Lung (tissue), 12 donors: ENCODE results near the gene RBM5. TPM values are rescaled to one million over a fixed set of nuclear protein-coding genes. Genes with fewer than 3 reads are reported as not detected.

ENCODE experiments used
- ATAC-seq: fragments of 200-7000 bp; cut with Tn5 transposase; one replicate; pipeline ENCODE4 v1.9.1; 2020; ENCODE audit warnings: moderate number of reproducible peaks; ENCODE audit not compliant: insufficient read depth, low FRiP score
- DNase-seq, 3 donors: peaks; one replicate each; pipeline ENCODE4 v3.0.0-alpha.2; 2013 to 2017
- H3K27ac ChIP-seq, 2 donors: one replicate each; pipeline ENCODE4 v1.5.1; 2013; ENCODE audit warnings: mild to moderate bottlenecking in 2 of 2, moderate library complexity in 2 of 2, control low read depth in 1 of 2, inconsistent platforms in 1 of 2, low read depth in 1 of 2, low read length in 1 of 2
- H3K27me3 ChIP-seq, 3 donors: one replicate each; pipeline ENCODE4 v1.5.1; 2013; ENCODE audit warnings: low read length in 2 of 3; ENCODE audit not compliant: control insufficient read depth in 3 of 3, insufficient read depth in 3 of 3
- H3K36me3 ChIP-seq, 4 donors: one replicate each; pipeline ENCODE4 v1.5.1; 2013; ENCODE audit warnings: low read length in 4 of 4, mild to moderate bottlenecking in 1 of 4, moderate library complexity in 1 of 4; ENCODE audit not compliant: control insufficient read depth in 4 of 4, insufficient read depth in 4 of 4
- H3K4me1 ChIP-seq, 5 donors: one replicate each; pipeline ENCODE4 v1.5.1; 2013; ENCODE audit warnings: low read length in 5 of 5, mild to moderate bottlenecking in 2 of 5, moderate library complexity in 1 of 5; ENCODE audit not compliant: control insufficient read depth in 5 of 5, insufficient read depth in 5 of 5
- H3K4me3 ChIP-seq: one replicate; pipeline ENCODE4 v1.5.1; 2013; ENCODE audit warnings: mild to moderate bottlenecking, control low read depth, moderate library complexity
- H3K9ac ChIP-seq, 2 donors: one replicate each; pipeline ENCODE4 v1.5.1; 2013; ENCODE audit warnings: low read length in 2 of 2, control low read depth in 1 of 2; ENCODE audit not compliant: insufficient read depth in 1 of 2
- H3K9me3 ChIP-seq, 4 donors: one replicate each; pipeline ENCODE4 v1.5.1; 2013; ENCODE audit warnings: low read length in 3 of 4, mild to moderate bottlenecking in 1 of 4, moderate library complexity in 1 of 4; ENCODE audit not compliant: control insufficient read depth in 4 of 4, insufficient read depth in 3 of 4
- WGBS, 2 donors: extraction: QIAGEN DNeasy Blood & Tissue Kit; methylation state at CpG; one replicate each; pipeline ENCODE4 v1.1.7; 2013; 5-methylcytosine and 5-hydroxymethylcytosine counted together
- polyA plus RNA-seq, 2 donors: library from polyadenylated mRNA; stranded (reverse); fragments of 200-250 nt; gene quantifications; one replicate each; pipeline ENCODE4 v1.2.1, GENCODE V29; 2013
- total RNA-seq, 2 donors: library from RNA; depleted of rRNA in 1 of 2; stranded (reverse); fragments of >200 nt in 1 of 2; gene quantifications; one replicate each; pipeline ENCODE4 v1.2.1, GENCODE V29; 2014 to 2021
- TF ChIP-seq, protein P1 (sequence below): IDR thresholded peaks from 2 replicates; pipeline ENCODE4 v1.5.1; 2012; ENCODE audit warnings: mild to moderate bottlenecking; ENCODE audit errors: control extremely low read depth, extremely low read depth
- donor health status: control.
- donor health status: control.
- donor health status: Bipolar disorder and iron deficiency.
- donor health status: healthy.
- donor health status: DM: yes; HTN: yes; CAD: no.

Gene RBM5
- total and polyA plus RNA-seq, 4 donors: 71.4 to 380 (median 94.6) TPM

DNA sequence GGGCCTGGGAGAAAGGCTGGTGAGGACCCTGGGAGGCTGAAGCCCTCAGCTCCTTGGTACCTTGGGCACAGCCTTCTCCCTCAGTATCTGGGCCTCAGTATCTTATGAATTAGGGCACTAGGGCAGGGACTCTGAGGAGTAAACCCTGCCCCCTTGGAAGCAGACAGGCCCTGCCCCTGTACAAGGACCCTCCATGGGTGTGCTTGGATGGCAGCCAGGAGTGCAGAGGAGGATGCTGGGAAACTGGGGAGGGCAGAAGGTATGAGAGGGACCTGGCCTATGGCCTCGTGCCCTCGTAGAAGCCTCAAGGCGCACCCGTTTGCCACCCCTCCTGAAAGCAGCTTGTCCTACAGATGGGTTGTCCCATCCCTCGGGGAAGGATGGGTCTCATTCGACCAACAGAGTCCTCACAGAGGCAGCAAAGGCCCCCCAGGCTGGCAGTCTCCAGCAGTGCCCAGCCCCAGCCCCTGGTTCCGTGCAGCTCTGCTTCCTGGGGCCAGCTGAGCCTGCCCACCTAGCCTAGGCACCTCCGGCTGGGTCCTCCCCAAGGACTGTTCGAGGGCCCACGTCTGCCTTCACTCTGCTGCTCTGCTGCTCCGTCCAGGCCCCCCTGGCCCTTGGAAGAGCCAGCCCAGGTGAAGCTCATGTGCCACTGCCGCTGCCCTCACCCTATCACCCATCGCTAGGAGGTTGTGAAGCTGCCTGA lies 51.2 kb downstream of the RBM5 start:
- Histone ChIP-seq H3K4me3 (no peak overlapping the region), H3K9me3 (no peaks in the 10 kb centered on the region), H3K27me3 (no peaks in the 10 kb centered on the region), H3K27ac (no peak overlapping the region), H3K4me1 (peaks cover 0 to 48% (median 15%) of the 10 kb centered on the region in 5 donors), H3K9ac (no peak overlapping the region), H3K36me3 (no peaks in the 10 kb centered on the region)
- DNase-seq (peak; percentile 50 to 69 (median 61)), ATAC-seq (no peak)
- WGBS, 2 donors: 81 to 93% methylated on average over 13 of the region's 13 CpGs
- TF ChIP-seq, protein P1, sequence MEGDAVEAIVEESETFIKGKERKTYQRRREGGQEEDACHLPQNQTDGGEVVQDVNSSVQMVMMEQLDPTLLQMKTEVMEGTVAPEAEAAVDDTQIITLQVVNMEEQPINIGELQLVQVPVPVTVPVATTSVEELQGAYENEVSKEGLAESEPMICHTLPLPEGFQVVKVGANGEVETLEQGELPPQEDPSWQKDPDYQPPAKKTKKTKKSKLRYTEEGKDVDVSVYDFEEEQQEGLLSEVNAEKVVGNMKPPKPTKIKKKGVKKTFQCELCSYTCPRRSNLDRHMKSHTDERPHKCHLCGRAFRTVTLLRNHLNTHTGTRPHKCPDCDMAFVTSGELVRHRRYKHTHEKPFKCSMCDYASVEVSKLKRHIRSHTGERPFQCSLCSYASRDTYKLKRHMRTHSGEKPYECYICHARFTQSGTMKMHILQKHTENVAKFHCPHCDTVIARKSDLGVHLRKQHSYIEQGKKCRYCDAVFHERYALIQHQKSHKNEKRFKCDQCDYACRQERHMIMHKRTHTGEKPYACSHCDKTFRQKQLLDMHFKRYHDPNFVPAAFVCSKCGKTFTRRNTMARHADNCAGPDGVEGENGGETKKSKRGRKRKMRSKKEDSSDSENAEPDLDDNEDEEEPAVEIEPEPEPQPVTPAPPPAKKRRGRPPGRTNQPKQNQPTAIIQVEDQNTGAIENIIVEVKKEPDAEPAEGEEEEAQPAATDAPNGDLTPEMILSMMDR: no peak

DNA sequence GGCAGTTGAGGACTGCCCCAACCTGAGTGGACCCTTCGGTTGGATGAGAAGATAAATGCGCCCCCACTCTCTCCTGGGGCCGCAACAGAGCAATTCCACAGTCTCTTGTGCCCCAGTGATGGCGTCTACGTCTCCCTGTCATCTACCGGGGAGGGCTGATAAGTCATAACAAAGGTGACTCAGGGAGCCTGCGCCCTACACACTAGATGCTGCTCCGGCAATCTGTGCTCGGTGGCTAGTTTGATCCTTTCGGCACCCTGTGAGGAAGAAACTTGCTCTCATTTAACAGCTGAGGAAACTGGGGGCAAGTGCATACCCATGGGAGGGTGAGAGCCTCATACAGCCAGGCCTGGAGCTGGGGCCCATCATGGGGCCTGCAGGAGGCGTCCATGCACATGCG lies 52.3 kb downstream of the RBM5 start:
- TF ChIP-seq, protein P1: no peak
- no peak for ATAC-seq
- WGBS, 2 donors: 97 to 98% methylated on average over 12 of the region's 12 CpGs

DNA sequence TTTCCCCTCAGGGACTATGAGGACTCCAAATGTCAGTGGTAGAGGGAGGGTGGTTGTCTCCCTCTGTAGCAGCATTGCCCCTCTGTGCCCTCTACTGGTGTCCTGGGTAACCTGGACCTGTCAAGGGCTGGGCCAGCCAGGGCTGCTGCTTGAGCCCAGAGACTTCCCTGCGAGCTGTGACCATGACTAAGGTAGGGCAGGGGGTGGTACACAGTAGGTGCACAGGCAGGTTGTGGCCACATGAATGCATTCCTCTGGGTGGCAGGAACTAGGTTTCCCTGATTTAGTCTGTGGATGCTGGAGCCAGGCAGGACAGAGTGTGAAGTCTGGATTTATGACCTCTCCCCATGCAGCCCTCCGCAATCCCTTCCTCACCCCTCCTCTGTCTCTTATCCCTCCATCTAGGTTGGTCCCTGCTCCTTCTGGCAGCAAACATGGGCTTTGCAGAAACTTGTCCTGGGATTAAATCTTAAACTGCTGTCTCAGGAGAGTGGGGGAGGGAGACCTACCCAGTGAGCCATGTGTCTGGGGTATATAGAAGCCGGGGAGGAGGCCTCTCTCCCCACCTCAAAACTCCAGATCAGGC lies 57.7 kb downstream of the RBM5 start:
- Histone ChIP-seq H3K9me3 (no peaks in the 10 kb centered on the region), H3K4me1 (peaks cover 0 to 33% (median 13%) of the 10 kb centered on the region in 5 donors), H3K27ac (no peak overlapping the region), H3K36me3 (no peaks in the 10 kb centered on the region), H3K27me3 (no peaks in the 10 kb centered on the region), H3K9ac (no peak overlapping the region), H3K4me3 (no peak overlapping the region)
- ATAC-seq: no peak
- 91 to 96% methylated on average over 3 of the region's 3 CpGs for WGBS, 2 donors
- no peak for DNase-seq
- TF ChIP-seq, protein P1: no peak

More for the DNA sequence above, 52.3 kb downstream of the RBM5 start:
- Histone ChIP-seq H3K4me1 (peaks cover 0 to 42% (median 15%) of the 10 kb centered on the region in 5 donors), H3K27ac (no peak overlapping the region), H3K36me3 (no peaks in the 10 kb centered on the region), H3K9ac (no peak overlapping the region), H3K9me3 (no peaks in the 10 kb centered on the region), H3K27me3 (no peaks in the 10 kb centered on the region), H3K4me3 (no peak overlapping the region)
- DNase-seq: no peak
